GM19452 (cell line): ENCODE data around the gene FHL5.
"Not testable (repeated sequence)": the region's sequence is repeated elsewhere in the genome, so short reads cannot be mapped to it uniquely, and the experiment has no call there.

ENCODE experiments used
- ATAC-seq: cut with Tn5 transposase; IDR thresholded peaks from one replicate; pipeline ENCODE4 v1.9.1; 2021; ENCODE audit not compliant: unreplicated experiment

Gene FHL5

GRCh38 chr6:96608074-96608473 is 45.1 kb downstream of the FHL5 start:
- ATAC-seq, result no peak

- ATAC-seq, result peak; percentile 43
These were observed 47.1 kb downstream of the FHL5 start for GRCh38 chr6:96610019-96610418.

- peak; percentile 77 for ATAC-seq
These were observed 48.5 kb downstream of the FHL5 start for GRCh38 chr6:96611342-96611991.

- ATAC-seq, result no peak
These were observed 50.5 kb downstream of the FHL5 start for GRCh38 chr6:96613291-96613999.

GRCh38 chr6:96620851-96621250 is 57.9 kb downstream of the FHL5 start:
- ATAC-seq, result no peak

GRCh38 chr6:96621983-96622382 is 59.1 kb downstream of the FHL5 start:
- no peak for ATAC-seq

- ATAC-seq, result no peak
These were observed 62.0 kb downstream of the FHL5 start for GRCh38 chr6:96624957-96625356.

GRCh38 chr6:96626759-96627364 is 63.9 kb downstream of the FHL5 start:
- peak; percentile 83 for ATAC-seq

- ATAC-seq, result no peak
These were observed 68.3 kb downstream of the FHL5 start for GRCh38 chr6:96631248-96631647.

GRCh38 chr6:96637979-96638378 is 75.1 kb downstream of the FHL5 start:
- not testable (repeated sequence) for ATAC-seq

- no peak for ATAC-seq
These were observed 82.2 kb downstream of the FHL5 start for GRCh38 chr6:96645106-96645505.

GRCh38 chr6:96649926-96650325 is 87.0 kb downstream of the FHL5 start:
- peak; percentile 57 for ATAC-seq

- ATAC-seq, result peak; percentile 42
These were observed 88.9 kb downstream of the FHL5 start for GRCh38 chr6:96651816-96652215.

GRCh38 chr6:96652552-96652951 is 89.6 kb downstream of the FHL5 start:
- no peak for ATAC-seq

GRCh38 chr6:96653181-96653580 is 90.3 kb downstream of the FHL5 start:
- ATAC-seq, result no peak

- no peak for ATAC-seq
These were observed 93.6 kb downstream of the FHL5 start for GRCh38 chr6:96656567-96656966.

- no peak for ATAC-seq
These were observed 94.4 kb downstream of the FHL5 start for GRCh38 chr6:96657344-96657743.

- no peak for ATAC-seq
These were observed 96.3 kb downstream of the FHL5 start for GRCh38 chr6:96659084-96659845.
